Measurements from ENCODE around the gene TSC22D2. TPM values are rescaled to one million over a fixed set of nuclear protein-coding genes. Genes with fewer than 3 reads are reported as not detected.

The TSC22D2 gene
- total and polyA plus RNA-seq, 2 of the 4 experiments (the other 2 are of a cell fraction): 12.2 to 20.5 TPM

DNA sequence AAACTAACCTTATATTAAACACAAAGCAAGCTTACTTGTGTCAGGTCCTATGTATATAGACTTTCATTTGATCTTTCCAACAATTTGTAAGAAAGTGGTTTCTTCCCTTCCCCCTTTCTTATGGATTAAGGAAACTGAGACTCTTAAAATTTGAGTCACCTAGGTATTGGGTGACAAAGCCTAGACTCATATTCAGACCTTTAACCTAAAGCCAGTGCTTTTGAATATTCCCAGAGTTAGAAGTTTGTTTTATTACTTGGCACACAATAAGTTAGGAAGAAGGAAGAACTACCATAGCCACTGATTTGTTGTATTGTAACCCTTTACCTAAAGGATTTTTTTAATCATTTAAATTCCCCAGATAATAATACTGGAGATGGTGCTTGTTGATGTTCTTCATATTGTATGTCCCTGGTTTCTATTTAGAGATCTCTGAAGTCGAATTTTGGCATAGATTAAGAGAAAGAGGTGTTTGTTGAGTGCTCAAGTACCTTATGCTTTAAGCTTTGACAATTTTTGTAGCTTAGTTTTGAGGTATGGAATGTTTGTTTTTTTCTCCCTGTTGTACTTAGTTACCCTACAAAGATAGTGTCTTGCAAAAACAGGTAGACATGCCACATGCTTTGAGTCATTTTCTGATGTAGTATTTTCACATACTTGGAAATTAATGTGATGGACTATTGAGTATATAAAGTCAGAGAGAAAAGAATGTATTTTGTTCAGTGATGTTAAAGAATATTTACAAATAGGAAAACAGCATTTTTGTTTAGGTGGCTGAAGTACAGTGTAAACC lies 11.2 kb downstream of the TSC22D2 start (continued):
- TF ChIP-seq MAZ (IDR thresholded peaks at IDR 0.05; ENCODE audit: borderline replicate concordance, low read depth, low read length): no peak

DNA sequence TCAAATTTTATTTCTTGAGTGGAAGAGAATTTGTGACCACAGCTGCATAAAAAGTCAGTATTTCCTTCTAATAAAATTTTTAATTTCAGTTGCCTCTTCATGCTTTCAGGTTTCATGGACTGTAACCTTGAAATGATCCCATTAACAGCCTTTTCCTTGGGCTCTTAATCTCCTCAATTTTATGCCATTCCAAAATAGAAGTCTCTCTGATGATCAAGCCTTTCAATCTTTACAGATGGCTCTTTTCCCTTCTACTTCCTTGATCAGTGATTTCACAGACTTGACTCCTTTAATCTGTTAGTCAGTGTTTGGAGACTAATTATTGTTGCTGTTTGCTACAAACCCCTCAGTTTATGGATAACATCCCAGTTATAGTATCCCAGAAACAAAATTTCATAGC lies 11.9 kb downstream of the TSC22D2 start:
- ChIA-PET POLR2A (ENCODE audit: unreplicated experiment) (no interaction called here), CTCF (no interaction called here)
- intact Hi-C loops (cut with micrococcal nuclease) (no loop called here), dilution Hi-C loops (cut with HindIII; ENCODE audit: low sequenced_read_pairs, unreplicated experiment) (no loop called here), in situ Hi-C loops (cut with MboI; ENCODE audit: low sequenced_read_pairs) (no loop called here)
- no peak overlapping the region for H4K5ac ChIP-seq (ENCODE audit: low read depth, low read length)
- DNase-seq: no peak
- H2BK15ac ChIP-seq (ENCODE audit: low read depth, low read length): no peak overlapping the region
- no peak overlapping the region; the same call in 1 of the 2 replicates for H3K23ac ChIP-seq (ENCODE audit: low read depth, low read length)
- no peak overlapping the region for H3K4me3 ChIP-seq (ENCODE audit: insufficient read depth, low read depth, low read length)
- no peaks in the 10 kb centered on the region for H3K27me3 ChIP-seq (ENCODE audit: control insufficient read depth, insufficient read depth, low read length)
- no peak overlapping the region for H2AK9ac ChIP-seq (replicated peaks; ENCODE audit: low read depth, low read length, poor library complexity)
- no peak overlapping the region for H2BK5ac ChIP-seq (ENCODE audit: low read depth, low read length, poor library complexity, severe bottlenecking)
- H3K27ac ChIP-seq (ENCODE audit: insufficient read depth, low read length): no peak overlapping the region
- ATAC-seq (ENCODE audit: low read depth): no peak
- no peak overlapping the region for H2AK5ac ChIP-seq (ENCODE audit: low read depth, low read length)
- TF ChIP-seq RCOR1 (IDR thresholded peaks at IDR 0.05; ENCODE audit: insufficient replicate concordance, low read length) (no peak), CEBPB (IDR thresholded peaks at IDR 0.05; ENCODE audit: low read depth, low read length) (no peak), FOS (IDR thresholded peaks at IDR 0.05; ENCODE audit: low read depth, low read length) (no peak), RAD21 (IDR thresholded peaks at IDR 0.05; ENCODE audit: low read length) (no peak), SMC3 (IDR thresholded peaks at IDR 0.05; ENCODE audit: low read depth, low read length) (no peak), MAFK (IDR thresholded peaks at IDR 0.05; ENCODE audit: low read depth, low read length) (no peak), NFE2L2 (IDR thresholded peaks at IDR 0.05; ENCODE audit: low read depth, low read length) (no peak), BHLHE40 (IDR thresholded peaks at IDR 0.05; ENCODE audit: low read depth, low read length) (no peak), RFX5 (IDR thresholded peaks at IDR 0.05; ENCODE audit: low read depth, low read length) (no peak), POLR2A (IDR thresholded peaks at IDR 0.05; ENCODE audit: low read depth, low read length) (no peak), CHD1 (IDR thresholded peaks at IDR 0.05; ENCODE audit: low read depth, low read length) (no peak), MXI1 (IDR thresholded peaks at IDR 0.05; ENCODE audit: borderline replicate concordance, low read depth, low read length) (no peak)
- TF ChIP-seq, protein P1, sequence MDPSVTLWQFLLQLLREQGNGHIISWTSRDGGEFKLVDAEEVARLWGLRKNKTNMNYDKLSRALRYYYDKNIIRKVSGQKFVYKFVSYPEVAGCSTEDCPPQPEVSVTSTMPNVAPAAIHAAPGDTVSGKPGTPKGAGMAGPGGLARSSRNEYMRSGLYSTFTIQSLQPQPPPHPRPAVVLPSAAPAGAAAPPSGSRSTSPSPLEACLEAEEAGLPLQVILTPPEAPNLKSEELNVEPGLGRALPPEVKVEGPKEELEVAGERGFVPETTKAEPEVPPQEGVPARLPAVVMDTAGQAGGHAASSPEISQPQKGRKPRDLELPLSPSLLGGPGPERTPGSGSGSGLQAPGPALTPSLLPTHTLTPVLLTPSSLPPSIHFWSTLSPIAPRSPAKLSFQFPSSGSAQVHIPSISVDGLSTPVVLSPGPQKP (IDR thresholded peaks at IDR 0.05; ENCODE audit: borderline replicate concordance, low read depth, low read length): no peak
- TF ChIP-seq, protein P2, sequence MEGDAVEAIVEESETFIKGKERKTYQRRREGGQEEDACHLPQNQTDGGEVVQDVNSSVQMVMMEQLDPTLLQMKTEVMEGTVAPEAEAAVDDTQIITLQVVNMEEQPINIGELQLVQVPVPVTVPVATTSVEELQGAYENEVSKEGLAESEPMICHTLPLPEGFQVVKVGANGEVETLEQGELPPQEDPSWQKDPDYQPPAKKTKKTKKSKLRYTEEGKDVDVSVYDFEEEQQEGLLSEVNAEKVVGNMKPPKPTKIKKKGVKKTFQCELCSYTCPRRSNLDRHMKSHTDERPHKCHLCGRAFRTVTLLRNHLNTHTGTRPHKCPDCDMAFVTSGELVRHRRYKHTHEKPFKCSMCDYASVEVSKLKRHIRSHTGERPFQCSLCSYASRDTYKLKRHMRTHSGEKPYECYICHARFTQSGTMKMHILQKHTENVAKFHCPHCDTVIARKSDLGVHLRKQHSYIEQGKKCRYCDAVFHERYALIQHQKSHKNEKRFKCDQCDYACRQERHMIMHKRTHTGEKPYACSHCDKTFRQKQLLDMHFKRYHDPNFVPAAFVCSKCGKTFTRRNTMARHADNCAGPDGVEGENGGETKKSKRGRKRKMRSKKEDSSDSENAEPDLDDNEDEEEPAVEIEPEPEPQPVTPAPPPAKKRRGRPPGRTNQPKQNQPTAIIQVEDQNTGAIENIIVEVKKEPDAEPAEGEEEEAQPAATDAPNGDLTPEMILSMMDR (conservative IDR thresholded peaks at IDR 0.05; ENCODE audit: low read depth, low read length): no peak
- H2AFZ ChIP-seq (replicated peaks; ENCODE audit: low read length, poor library complexity): no peak overlapping the region
- no peak overlapping the region for H3K4ac ChIP-seq (ENCODE audit: low read depth, low read length)
- no peak overlapping the region for H2BK120ac ChIP-seq (ENCODE audit: low read depth, low read length)
- peaks cover 0 to 23% of the 10 kb centered on the region in 2 experiments; a peak in 2 of 4 replicates for H3K79me1 ChIP-seq (ENCODE audit: low read depth in 1 of 2, low read length in 2 of 2)
- H3K18ac ChIP-seq (ENCODE audit: low read depth, low read length): no peak overlapping the region
- BruUV-seq (replicated peaks): no TSS peak
- H3K9me3 ChIP-seq (ENCODE audit: control insufficient read depth, insufficient read depth, low read length): no peaks in the 10 kb centered on the region
- H4K8ac ChIP-seq (ENCODE audit: low read depth in 2 of 2, low read length in 2 of 2): no peak overlapping the region; a peak in 1 of 4 replicates
- H3K9me1 ChIP-seq (ENCODE audit: insufficient read depth, low read length): no peaks in the 10 kb centered on the region; the same call in 1 of the 2 replicates
- H3K4me2 ChIP-seq (ENCODE audit: low read depth, low read length): peak overlapping the region; percentile 28; the same call in 1 of the 2 replicates
- no peak overlapping the region for H3K9ac ChIP-seq (ENCODE audit: low read depth, low read length)
- no peaks in the 10 kb centered on the region; the same call in 1 of the 2 replicates for H3K36me3 ChIP-seq (ENCODE audit: control insufficient read depth, insufficient read depth, low read length)
- H4K91ac ChIP-seq (ENCODE audit: insufficient read depth, low read depth, low read length): no peak overlapping the region
- H3K4me1 ChIP-seq (ENCODE audit: control insufficient read depth, insufficient read depth, low read length): peaks cover 13% of the 10 kb centered on the region
- H3K56ac ChIP-seq (ENCODE audit: extremely low read depth, insufficient read depth, low read length): no peak overlapping the region
- H3K14ac ChIP-seq (replicated peaks; ENCODE audit: low read depth, low read length): no peak overlapping the region
- H2BK20ac ChIP-seq (ENCODE audit: low read depth, low read length): no peak overlapping the region
- H4K20me1 ChIP-seq (ENCODE audit: insufficient read depth, low read length): peaks cover 85% of the 10 kb centered on the region
